ENCODE results near the gene GLS. TPM values are rescaled to one million over a fixed set of nuclear protein-coding genes. Genes with fewer than 3 reads are reported as not detected.
A peak's percentile ranks its signal among the peaks of the same experiment; 100 is the strongest.
"Not testable (repeated sequence)": the region's sequence is repeated elsewhere in the genome, so short reads cannot be mapped to it uniquely, and the experiment has no call there.

GLS gene
- total and polyA plus RNA-seq, 2 of the 13 experiments (the other 11 are each of a cell fraction or from before 2014, with no cell fraction given): 78.6 to 183 TPM

- ChIA-PET CTCF (ENCODE audit: low intra/inter-chr PET ratio, low total read pairs) (no interaction called here), POLR2A (interaction anchor here (2.2 to 4.9 kb wide), 4 partner anchors 8 to 137 kb away, joined by 10 to 88 read pairs (median 14); no protein-coding TSS in a partner anchor)
- Histone ChIP-seq H3K4me1 (ENCODE audit: insufficient read depth, low read length) (peaks cover 66% of the 10 kb centered on the region), H2AFZ (ENCODE audit: low read length) (no peak overlapping the region), H3K9me3 (ENCODE audit: low read length) (no peaks in the 10 kb centered on the region), H3K4me2 (ENCODE audit: low read depth, low read length) (peak overlapping the region; percentile 82), H3K27me3 (ENCODE audit: control insufficient read depth in 1 of 2, insufficient read depth in 2 of 2, low read length in 2 of 2) (no peaks in the 10 kb centered on the region; a peak in 1 of 5 replicates), H4K20me1 (ENCODE audit: insufficient read depth, low read length) (peaks cover 34% of the 10 kb centered on the region), H3K79me2 (ENCODE audit: insufficient read depth, low read length) (peaks cover 70% of the 10 kb centered on the region), H3K4me3 (replicated peaks in 1 of 3; ENCODE audit: insufficient read depth in 1 of 3, low read depth in 2 of 3, low read length in 3 of 3) (peak overlapping the region; percentile 85 to 97 (median 86)), H3K36me3 (replicated peaks in 1 of 2; ENCODE audit: control insufficient read depth in 1 of 2, insufficient read depth in 2 of 2, low read length in 2 of 2) (peaks cover 0 to 2% of the 10 kb centered on the region in 2 experiments; a peak in 2 of 5 replicates), H3K27ac (ENCODE audit: extremely low read length, insufficient read depth, low read length) (peak overlapping the region; percentile 81), H3K9ac (ENCODE audit: insufficient read depth, low read depth, low read length) (peak overlapping the region; percentile 88)
- WGBS (ENCODE audit: low lambda C conversion rate): 24% methylated on average over 4 of the region's 4 CpGs
- in situ Hi-C loops (cut with HindIII; ENCODE audit: extremely low pct_ligation_motif_present, low pct_unique_long_range_greater_than_20kb) (no loop called here), intact Hi-C loops (cut with micrococcal nuclease; ENCODE audit: unreplicated experiment) (loop anchor here (1.0 to 5.0 kb wide), 4 partner anchors 33 to 139 kb away; no protein-coding TSS in a partner anchor)
- FAIRE-seq: no peak
- ATAC-seq: no peak
- TF ChIP-seq HMGXB4 (CRISPR knock-in tag; IDR thresholded peaks at IDR 0.05; ENCODE audit: borderline replicate concordance in 1 of 2, low read depth in 1 of 2): 0 out of 4 replicates have a peak, but pooled peaks of 1 of the 2 experiments have one; percentile 11
- no peak for TF ChIP-seq PTBP1 (IDR thresholded peaks at IDR 0.05; ENCODE audit: low read depth, low read length, poor library complexity, severe bottlenecking)
- peak; percentile 91 for TF ChIP-seq ZNF317 (CRISPR knock-in tag; IDR thresholded peaks at IDR 0.05)
- no peak for TF ChIP-seq ZNF704 (CRISPR knock-in tag; IDR thresholded peaks at IDR 0.05; ENCODE audit: borderline replicate concordance)
- 0 out of 2 replicates have a peak, but pooled peaks have one; percentile 44 for TF ChIP-seq ELF4 (CRISPR knock-in tag; IDR thresholded peaks at IDR 0.05; ENCODE audit: borderline replicate concordance)
- TF ChIP-seq CREB1 (IDR thresholded peaks at IDR 0.05): no peak
- 0 out of 2 replicates have a peak, but pooled peaks have one; percentile 22 for TF ChIP-seq CREB1 (CRISPR knock-in tag; IDR thresholded peaks at IDR 0.05)
- no peak for TF ChIP-seq ATRX (CRISPR knock-in tag; IDR thresholded peaks at IDR 0.05; ENCODE audit: borderline replicate concordance)
- TF ChIP-seq SAP130 (CRISPR knock-in tag; IDR thresholded peaks at IDR 0.05; ENCODE audit: low read depth): peak; percentile 34; the same call in 1 of the 2 replicates
- peak; percentile 28; the same call in 1 of the 2 replicates for TF ChIP-seq CEBPG (CRISPR knock-in tag; IDR thresholded peaks at IDR 0.05)
- TF ChIP-seq TEAD3 (CRISPR knock-in tag; optimal IDR thresholded peaks at IDR 0.05; ENCODE audit: borderline replicate concordance): peak; percentile 52
- TF ChIP-seq MTA3 (CRISPR knock-in tag; IDR thresholded peaks at IDR 0.05): no peak
- 0 out of 2 replicates have a peak, but pooled peaks have one; percentile 12 for TF ChIP-seq RBFOX2 (IDR thresholded peaks at IDR 0.05; ENCODE audit: low read depth, low read length)
- TF ChIP-seq KAT8 (CRISPR knock-in tag; IDR thresholded peaks at IDR 0.05): 0 out of 2 replicates have a peak, but pooled peaks have one; percentile 11
- no peak for DNase-seq (ENCODE audit: low spot score)
- BruUV-seq (replicated peaks): no TSS peak
Measured at GRCh38 chr2:190882856-190883582, 2.4 kb downstream of the GLS start.

GRCh38 chr2:190885844-190886243 is 5.2 kb downstream of the GLS start:
- H3K4me3 ChIP-seq (replicated peaks in 1 of 3; ENCODE audit: insufficient read depth in 1 of 3, low read depth in 2 of 3, low read length in 3 of 3); FAIRE-seq; H3K36me3 ChIP-seq (replicated peaks in 1 of 2; ENCODE audit: control insufficient read depth in 1 of 2, insufficient read depth in 2 of 2, low read length in 2 of 2); ATAC-seq; H3K9me3 ChIP-seq (ENCODE audit: low read length); H3K27me3 ChIP-seq (ENCODE audit: control insufficient read depth in 1 of 2, insufficient read depth in 2 of 2, low read length in 2 of 2); DNase-seq (ENCODE audit: low spot score); H2AFZ ChIP-seq (ENCODE audit: low read length); H3K4me2 ChIP-seq (ENCODE audit: low read depth, low read length); BruUV-seq (replicated peaks); intact Hi-C loops (cut with micrococcal nuclease; ENCODE audit: unreplicated experiment); H3K9ac ChIP-seq (ENCODE audit: insufficient read depth, low read depth, low read length); H3K27ac ChIP-seq (ENCODE audit: extremely low read length, insufficient read depth, low read length); in situ Hi-C loops (cut with HindIII; ENCODE audit: extremely low pct_ligation_motif_present, low pct_unique_long_range_greater_than_20kb): not testable (repeated sequence)
- ChIA-PET CTCF (ENCODE audit: low intra/inter-chr PET ratio, low total read pairs) (interaction anchor here (0.7 kb wide), 1 partner anchor 32 kb away, joined by 3 read pairs; no protein-coding TSS in a partner anchor), POLR2A (interaction anchor here (1.3 kb wide), 1 partner anchor 77 kb away, joined by 4 read pairs; no protein-coding TSS in a partner anchor)
- 91% methylated on average over 6 of the region's 6 CpGs for WGBS (ENCODE audit: low lambda C conversion rate)
- Histone ChIP-seq H4K20me1 (ENCODE audit: insufficient read depth, low read length) (peaks cover 50% of the 10 kb centered on the region), H3K79me2 (ENCODE audit: insufficient read depth, low read length) (peaks cover 97% of the 10 kb centered on the region), H3K4me1 (ENCODE audit: insufficient read depth, low read length) (peaks cover 78% of the 10 kb centered on the region)

All from HepG2 (cell line).